Ascending aorta (tissue), 2 donors: ENCODE results near the gene SLC24A3. TPM values are rescaled to one million over a fixed set of nuclear protein-coding genes. Genes with fewer than 3 reads are reported as not detected.

Source experiments
- DNase-seq, 2 donors: peaks; one replicate each; pipeline ENCODE4 v3.0.0-alpha.2; 2019; ENCODE audit warnings: low spot score in 2 of 2
- H3K27ac ChIP-seq, 2 donors: fragments of 200-600 bp; sonication (generic); one replicate each; pipeline ENCODE4 v1.5.1; 2016 to 2017; ENCODE audit warnings: mild to moderate bottlenecking in 1 of 2
- H3K27me3 ChIP-seq: fragments of 200-600 bp; sonication (generic); one replicate; pipeline ENCODE4 v1.5.1; 2017
- H3K36me3 ChIP-seq, 2 donors: fragments of 200-600 bp; sonication (generic); one replicate each; pipeline ENCODE4 v1.5.1; 2016
- H3K4me1 ChIP-seq, 2 donors: fragments of 200-600 bp; sonication (generic); one replicate each; pipeline ENCODE4 v1.5.1; 2016 to 2017; ENCODE audit warnings: mild to moderate bottlenecking in 1 of 2
- H3K4me3 ChIP-seq, 2 donors: fragments of 200-600 bp; sonication (generic); one replicate each; pipeline ENCODE4 v1.5.1; 2016 to 2017; ENCODE audit warnings: mild to moderate bottlenecking in 1 of 2
- H3K9me3 ChIP-seq, 2 donors: fragments of 200-600 bp; sonication (generic); one replicate each; pipeline ENCODE4 v1.5.1; 2016
- intact Hi-C: fragments of 100-400 bp; cut with DNase I; formaldehyde crosslinking; loops from one replicate; pipeline ENCODE4 v1.15.1; 2023
- total RNA-seq: library from RNA; depleted of rRNA; stranded (reverse); fragments of >200 nt; gene quantifications from one replicate; pipeline ENCODE4 v1.1.0, GENCODE V29; 2016
- TF ChIP-seq, protein P1 (sequence below), 3 experiments: fragments of 200-600 bp in 2 of 3; fragments of 450-650 bp in 1 of 3; sonication (generic) in 2 of 3; IDR thresholded peaks; one replicate each; pipeline ENCODE4 v1.5.1; 2016 to 2019; ENCODE audit warnings: antibody characterized with exemption in 3 of 3, mild to moderate bottlenecking in 1 of 3, moderate library complexity in 1 of 3

Gene SLC24A3
- total RNA-seq, 1 donor from 2014 or later = 12.9 TPM

DNA sequence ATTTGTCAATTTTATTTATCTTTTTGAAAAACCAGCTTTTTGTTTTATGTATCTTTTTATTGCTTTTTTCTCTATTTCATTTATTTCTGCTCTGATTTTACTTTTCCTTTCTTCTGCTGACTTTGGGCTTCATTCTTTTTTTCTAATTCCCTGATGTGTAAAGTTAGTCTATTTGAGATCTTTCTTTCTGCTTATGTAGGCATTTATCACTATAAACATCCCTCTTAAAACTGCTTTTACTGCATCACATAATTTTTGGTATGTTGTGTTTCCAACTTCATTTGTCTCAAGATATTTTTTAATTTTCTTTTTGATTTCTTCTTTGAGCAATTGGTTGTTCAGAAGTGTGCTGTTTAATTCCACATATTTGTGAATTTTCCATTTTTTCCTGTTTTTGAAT, 174.8 kb downstream of the SLC24A3 start:
- H3K36me3 ChIP-seq = no peaks in the 10 kb centered on the region
- peaks cover 0 to 14% of the 10 kb centered on the region in 2 donors for H3K9me3 ChIP-seq
- TF ChIP-seq, protein P1, sequence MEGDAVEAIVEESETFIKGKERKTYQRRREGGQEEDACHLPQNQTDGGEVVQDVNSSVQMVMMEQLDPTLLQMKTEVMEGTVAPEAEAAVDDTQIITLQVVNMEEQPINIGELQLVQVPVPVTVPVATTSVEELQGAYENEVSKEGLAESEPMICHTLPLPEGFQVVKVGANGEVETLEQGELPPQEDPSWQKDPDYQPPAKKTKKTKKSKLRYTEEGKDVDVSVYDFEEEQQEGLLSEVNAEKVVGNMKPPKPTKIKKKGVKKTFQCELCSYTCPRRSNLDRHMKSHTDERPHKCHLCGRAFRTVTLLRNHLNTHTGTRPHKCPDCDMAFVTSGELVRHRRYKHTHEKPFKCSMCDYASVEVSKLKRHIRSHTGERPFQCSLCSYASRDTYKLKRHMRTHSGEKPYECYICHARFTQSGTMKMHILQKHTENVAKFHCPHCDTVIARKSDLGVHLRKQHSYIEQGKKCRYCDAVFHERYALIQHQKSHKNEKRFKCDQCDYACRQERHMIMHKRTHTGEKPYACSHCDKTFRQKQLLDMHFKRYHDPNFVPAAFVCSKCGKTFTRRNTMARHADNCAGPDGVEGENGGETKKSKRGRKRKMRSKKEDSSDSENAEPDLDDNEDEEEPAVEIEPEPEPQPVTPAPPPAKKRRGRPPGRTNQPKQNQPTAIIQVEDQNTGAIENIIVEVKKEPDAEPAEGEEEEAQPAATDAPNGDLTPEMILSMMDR (IDR thresholded peaks at IDR 0.05) = no peak
- DNase-seq = no peak
- no peak overlapping the region for H3K4me3 ChIP-seq
- intact Hi-C loops = no loop called here
- peaks cover 0 to 5% of the 10 kb centered on the region in 2 donors for H3K4me1 ChIP-seq
- no peaks in the 10 kb centered on the region for H3K27me3 ChIP-seq
- no peak overlapping the region for H3K27ac ChIP-seq

- intact Hi-C loops = no loop called here
- peaks cover 0 to 14% of the 10 kb centered on the region in 2 donors for H3K9me3 ChIP-seq
- no peaks in the 10 kb centered on the region for H3K27me3 ChIP-seq
- no peak for DNase-seq
- no peaks in the 10 kb centered on the region for H3K36me3 ChIP-seq
- no peak overlapping the region for H3K4me3 ChIP-seq
- TF ChIP-seq, protein P1 (IDR thresholded peaks at IDR 0.05) = no peak
- H3K4me1 ChIP-seq = peaks cover 0 to 5% of the 10 kb centered on the region in 2 donors
- H3K27ac ChIP-seq = no peak overlapping the region
These were observed 180.1 kb downstream of the SLC24A3 start for GRCh38 chr20:19392344-19393130.

- intact Hi-C loops = no loop called here
- Histone ChIP-seq H3K4me3 (no peak overlapping the region), H3K27ac (no peak overlapping the region), H3K4me1 (peaks cover 0 to 2% of the 10 kb centered on the region in 2 donors), H3K36me3 (no peaks in the 10 kb centered on the region), H3K9me3 (peaks cover 0 to 17% of the 10 kb centered on the region in 2 donors), H3K27me3 (no peaks in the 10 kb centered on the region)
- TF ChIP-seq, protein P1 (IDR thresholded peaks at IDR 0.05) = no peak
- DNase-seq = no peak
These were observed 184.1 kb downstream of the SLC24A3 start for GRCh38 chr20:19396460-19397081.

GRCh38 chr20:19397226-19397625, 184.8 kb downstream of the SLC24A3 start:
- no peak for DNase-seq
- no peaks in the 10 kb centered on the region for H3K4me1 ChIP-seq
- no peak overlapping the region for H3K4me3 ChIP-seq
- H3K9me3 ChIP-seq = peaks cover 0 to 17% of the 10 kb centered on the region in 2 donors
- H3K27me3 ChIP-seq = no peaks in the 10 kb centered on the region
- intact Hi-C loops = no loop called here
- TF ChIP-seq, protein P1 (IDR thresholded peaks at IDR 0.05) = no peak
- no peak overlapping the region for H3K27ac ChIP-seq
- no peaks in the 10 kb centered on the region for H3K36me3 ChIP-seq

GRCh38 chr20:19397666-19398065, 185.2 kb downstream of the SLC24A3 start:
- intact Hi-C loops = no loop called here
- TF ChIP-seq, protein P1 (IDR thresholded peaks at IDR 0.05) = no peak
- no peaks in the 10 kb centered on the region for H3K4me1 ChIP-seq
- H3K4me3 ChIP-seq = no peak overlapping the region
- DNase-seq = no peak
- peaks cover 0 to 17% of the 10 kb centered on the region in 2 donors for H3K9me3 ChIP-seq
- H3K27ac ChIP-seq = no peak overlapping the region
- no peaks in the 10 kb centered on the region for H3K27me3 ChIP-seq
- H3K36me3 ChIP-seq = no peaks in the 10 kb centered on the region
